SK-N-SH treated with all-trans-retinoic acid at 6 μM for 48 hours (cell line): ENCODE measurements around the gene SMC2.

Source experiments
- ATAC-seq: fragments of 200-7000 bp; cut with Tn5 transposase; 3 replicates; pipeline ENCODE4 v1.9.1; 2020; ENCODE audit warnings: mild to moderate bottlenecking, moderate library complexity
- ARNTL ChIP-seq: fragments of 450-650 bp; formaldehyde crosslinking; IDR thresholded peaks from 2 replicates; pipeline ENCODE4 v1.5.0; 2020; ENCODE audit warnings: low read depth, mild to moderate bottlenecking, moderate library complexity, borderline replicate concordance
- BACH2 ChIP-seq: fragments of 250-450 bp; sonication (Bioruptor Pico); IDR thresholded peaks from 2 replicates; pipeline ENCODE4 v1.9.0; 2021; ENCODE audit warnings: mild to moderate bottlenecking, borderline replicate concordance
- CREB5 ChIP-seq: fragments of 250-450 bp; sonication (Bioruptor Pico); IDR thresholded peaks from 2 replicates; pipeline ENCODE4 v1.5.1; 2020; ENCODE audit warnings: low read depth, mild to moderate bottlenecking, moderate library complexity
- CSDC2 ChIP-seq: fragments of 250-450 bp; sonication (Bioruptor Pico); IDR thresholded peaks from 2 replicates; pipeline ENCODE4 v1.5.0; 2020; ENCODE audit warnings: mild to moderate bottlenecking, moderate library complexity
- ESRRG ChIP-seq: fragments of 250-450 bp; sonication (Bioruptor Pico); IDR thresholded peaks from 2 replicates; pipeline ENCODE4 v1.6.1; 2021; ENCODE audit warnings: mild to moderate bottlenecking
- GLIS3 ChIP-seq: fragments of 250-450 bp; sonication (Bioruptor Pico); IDR thresholded peaks from 2 replicates; pipeline ENCODE4 v1.5.0; 2020; ENCODE audit warnings: mild to moderate bottlenecking, moderate library complexity
- ISL1 ChIP-seq: fragments of 250-450 bp; sonication (Bioruptor Pico); IDR thresholded peaks from 2 replicates; pipeline ENCODE4 v2.1.2; 2022; ENCODE audit warnings: mild to moderate bottlenecking, moderate library complexity
- OSR1 ChIP-seq: fragments of 250-450 bp; sonication (Bioruptor Pico); IDR thresholded peaks from 2 replicates; pipeline ENCODE4 v1.8.0; 2022; ENCODE audit warnings: moderate library complexity, mild to moderate bottlenecking, inconsistent platforms
- POU6F1 ChIP-seq: fragments of 250-450 bp; sonication (Bioruptor Pico); IDR thresholded peaks from 2 replicates; pipeline ENCODE4 v1.8.0; 2021; ENCODE audit warnings: low read depth, mild to moderate bottlenecking, moderate library complexity, borderline replicate concordance
- PPARA ChIP-seq: fragments of 250-450 bp; sonication (Bioruptor Pico); IDR thresholded peaks from 2 replicates; pipeline ENCODE4 v1.5.0; 2020; ENCODE audit warnings: mild to moderate bottlenecking, borderline replicate concordance
- SNAI2 ChIP-seq: fragments of 250-450 bp; sonication (Bioruptor Pico); IDR thresholded peaks from 2 replicates; pipeline ENCODE4 v1.5.0; 2020; ENCODE audit warnings: mild to moderate bottlenecking, moderate library complexity
- TCF4 ChIP-seq: fragments of 250-450 bp; sonication (Bioruptor Pico); IDR thresholded peaks from 2 replicates; pipeline ENCODE4 v1.8.0; 2021; ENCODE audit warnings: mild to moderate bottlenecking, moderate library complexity, borderline replicate concordance
- TOX ChIP-seq: fragments of 250-450 bp; sonication (Bioruptor Pico); IDR thresholded peaks from 2 replicates; pipeline ENCODE4 v1.8.0; 2021; ENCODE audit warnings: mild to moderate bottlenecking, moderate library complexity, borderline replicate concordance
- TSHZ2 ChIP-seq: fragments of 250-450 bp; sonication (Bioruptor Pico); IDR thresholded peaks from 2 replicates; pipeline ENCODE4 v1.5.0; 2020; ENCODE audit warnings: mild to moderate bottlenecking, moderate library complexity
- ZC3H10 ChIP-seq: fragments of 250-450 bp; sonication (Bioruptor Pico); IDR thresholded peaks from 2 replicates; pipeline ENCODE4 v1.5.1; 2021; ENCODE audit warnings: mild to moderate bottlenecking, moderate library complexity
- ZFP3 ChIP-seq: fragments of 250-450 bp; sonication (Bioruptor Pico); IDR thresholded peaks from 2 replicates; pipeline ENCODE4 v1.5.0; 2020; ENCODE audit warnings: mild to moderate bottlenecking, moderate library complexity
- ZFP30 ChIP-seq: fragments of 450-650 bp; formaldehyde crosslinking; IDR thresholded peaks from 2 replicates; pipeline ENCODE4 v1.5.0; 2022; ENCODE audit warnings: mild to moderate bottlenecking, moderate library complexity
- ZNF565 ChIP-seq: fragments of 450-650 bp; formaldehyde crosslinking; conservative IDR thresholded peaks from 2 replicates; pipeline ENCODE4 v1.5.0; 2020; ENCODE audit warnings: low read depth, mild to moderate bottlenecking, moderate library complexity

Gene SMC2

GRCh38 chr9:104091116-104091515, 3.0 kb upstream of the SMC2 start (continued):
- TF ChIP-seq GLIS3 (CRISPR knock-in tag) (no peak), PPARA (CRISPR knock-in tag) (no peak), OSR1 (no peak), TCF4 (CRISPR knock-in tag) (no peak), SNAI2 (no peak), CREB5 (CRISPR knock-in tag) (no peak), ZFP3 (CRISPR knock-in tag) (no peak)

GRCh38 chr9:104091708-104092107, 2.4 kb upstream of the SMC2 start:
- ATAC-seq = no peak
- TF ChIP-seq ESRRG (CRISPR knock-in tag) (no peak), GLIS3 (CRISPR knock-in tag) (no peak), TSHZ2 (CRISPR knock-in tag) (no peak), TOX (no peak), CREB5 (CRISPR knock-in tag) (no peak), BACH2 (CRISPR knock-in tag) (no peak), ISL1 (no peak), ZFP3 (CRISPR knock-in tag) (no peak), ZNF565 (CRISPR knock-in tag) (no peak), OSR1 (no peak), SNAI2 (no peak), ZC3H10 (CRISPR knock-in tag) (no peak)

GRCh38 chr9:104092192-104092591, 1.9 kb upstream of the SMC2 start:
- no peak for TF ChIP-seq TSHZ2 (CRISPR knock-in tag)
- TF ChIP-seq ISL1 = no peak
- no peak for TF ChIP-seq OSR1
- no peak for TF ChIP-seq ARNTL (CRISPR knock-in tag)
- no peak for TF ChIP-seq ZNF565 (CRISPR knock-in tag)
- TF ChIP-seq POU6F1 (CRISPR knock-in tag) = no peak
- TF ChIP-seq CSDC2 (CRISPR knock-in tag) = no peak
- no peak for TF ChIP-seq ZFP30
- no peak for ATAC-seq
